ENCODE measurements around the gene TLR7.

The TLR7 gene

GRCh38 chrX:12877386-12877785 is 10.5 kb downstream of the TLR7 start:
- TF ChIP-seq CTCF (IDR thresholded peaks at IDR 0.05) = no peak

GRCh38 chrX:12878536-12878935 is 11.7 kb downstream of the TLR7 start:
- no peak for TF ChIP-seq CTCF (IDR thresholded peaks at IDR 0.05)

- TF ChIP-seq CTCF (IDR thresholded peaks at IDR 0.05) = no peak
Observed at GRCh38 chrX:12881914-12882313, 15.0 kb downstream of the TLR7 start.

GRCh38 chrX:12885508-12885907 is 18.6 kb downstream of the TLR7 start:
- no peak for TF ChIP-seq CTCF (IDR thresholded peaks at IDR 0.05)

- TF ChIP-seq CTCF (IDR thresholded peaks at IDR 0.05) = no peak
Observed at GRCh38 chrX:12886545-12886944, 19.7 kb downstream of the TLR7 start.

- no peak for TF ChIP-seq CTCF (IDR thresholded peaks at IDR 0.05)
Observed at GRCh38 chrX:12887141-12887540, 20.3 kb downstream of the TLR7 start.

- TF ChIP-seq CTCF (IDR thresholded peaks at IDR 0.05) = no peak
Observed at GRCh38 chrX:12887767-12888166, 20.9 kb downstream of the TLR7 start.

- TF ChIP-seq CTCF (IDR thresholded peaks at IDR 0.05) = no peak
Observed at GRCh38 chrX:12890467-12890866, 23.6 kb downstream of the TLR7 start.
